ACHN (cell line): ENCODE measurements around the gene TAT.
"Not testable (repeated sequence)": the region's sequence is repeated elsewhere in the genome, so short reads cannot be mapped to it uniquely, and the experiment has no call there.

ENCODE experiments used
- DNase-seq: peaks from one replicate; pipeline ENCODE4 v3.0.0-alpha.2; 2015
- in situ Hi-C: cut with HindIII; loops from 2 replicates; pipeline ENCODE4 v1.10.0; 2017; ENCODE audit warnings: low sequenced_read_pairs, low pct_ligation_motif_present, low pct_unique_long_range_greater_than_20kb

TAT gene

DNA sequence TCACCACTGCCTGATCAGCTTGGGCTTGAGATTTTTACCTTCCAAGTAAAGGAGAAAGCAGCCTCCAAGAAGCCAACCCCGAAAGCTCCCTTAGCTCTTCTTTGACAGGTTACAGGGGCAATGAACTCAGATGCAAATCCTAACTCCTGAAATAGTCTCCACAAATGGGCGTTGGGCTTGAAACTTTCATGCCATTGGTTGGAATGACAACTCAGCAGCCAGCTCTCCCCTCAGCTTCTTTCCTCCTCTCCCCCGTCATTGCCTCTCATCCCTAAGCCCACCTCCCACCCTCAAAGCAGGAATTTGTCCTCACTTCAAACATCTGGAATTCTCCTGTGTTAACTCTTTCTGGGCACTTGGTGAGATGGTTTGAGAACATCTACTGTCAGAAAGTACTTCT lies at the start of gene TAT:
Gene TAT, minus strand, starts transcription at position 122 of the 400 bp plus-strand sequence. CDS start 677 bp downstream, outside the sequence.
- DNase-seq = no peak
- in situ Hi-C loops = no loop called here

- in situ Hi-C loops = no loop called here
- no peak for DNase-seq
Observed at GRCh38 chr16:71626018-71626857, 49.3 kb upstream of the TAT start, which contains the start of gene MARVELD3. Gene MARVELD3 (plus strand): TSS chr16:71626184. CDS start chr16:71626230, 46 bp downstream.

- DNase-seq = no peak
- in situ Hi-C loops = no loop called here
Observed at GRCh38 chr16:71625113-71625850, 48.4 kb upstream of the TAT start.

- DNase-seq = no peak
- in situ Hi-C loops = no loop called here
Observed at GRCh38 chr16:71623597-71623996, 46.7 kb upstream of the TAT start.

DNA sequence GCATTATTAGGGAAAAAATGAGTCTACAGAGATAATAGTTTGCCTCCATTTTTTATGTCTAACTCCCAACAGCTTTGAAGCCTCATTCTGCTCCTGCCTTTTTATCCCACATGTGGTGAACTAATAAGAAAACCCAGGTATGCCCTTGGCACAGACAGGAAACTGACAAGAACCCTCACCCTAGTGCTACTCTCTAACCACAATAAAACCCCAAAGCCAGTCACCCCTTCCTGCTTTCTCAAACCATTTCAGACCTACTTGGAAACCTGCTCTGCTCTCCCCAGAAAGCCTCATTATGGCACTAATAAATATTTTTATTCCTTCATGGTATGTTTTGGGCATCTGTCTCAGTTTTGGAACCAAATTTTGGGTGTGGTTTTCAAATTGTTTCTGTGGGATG lies 45.2 kb upstream of the TAT start:
- DNase-seq = no peak
- in situ Hi-C loops = no loop called here

- in situ Hi-C loops = no loop called here
- DNase-seq = no peak
Observed at GRCh38 chr16:71618429-71618828, 41.5 kb upstream of the TAT start.

GRCh38 chr16:71614956-71615355 lies 38.1 kb upstream of the TAT start:
- in situ Hi-C loops, DNase-seq: not testable (repeated sequence)

- in situ Hi-C loops = no loop called here
- DNase-seq = peak; percentile 71
Observed at GRCh38 chr16:71610936-71611871, 34.3 kb upstream of the TAT start.

DNA sequence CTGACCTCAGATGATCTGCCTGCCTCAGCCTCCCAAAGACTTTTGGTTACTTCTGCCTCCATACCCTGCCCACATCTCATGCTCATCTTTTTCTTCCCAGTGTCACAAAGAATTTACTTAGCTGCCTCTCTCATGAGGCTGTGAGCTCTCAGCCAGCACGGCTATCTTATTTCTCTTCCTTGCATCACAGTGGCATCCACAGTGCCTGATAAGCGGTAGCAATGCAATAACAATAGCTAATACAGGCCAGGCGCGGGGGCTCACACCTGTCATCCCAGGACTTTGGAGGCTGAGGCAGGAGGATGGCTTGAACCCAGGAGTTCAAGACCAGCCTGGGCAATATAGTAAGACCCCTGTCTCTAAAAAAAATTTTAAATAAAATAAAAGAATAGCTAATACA lies 33.6 kb upstream of the TAT start:
- no peak for DNase-seq
- in situ Hi-C loops = no loop called here

DNA sequence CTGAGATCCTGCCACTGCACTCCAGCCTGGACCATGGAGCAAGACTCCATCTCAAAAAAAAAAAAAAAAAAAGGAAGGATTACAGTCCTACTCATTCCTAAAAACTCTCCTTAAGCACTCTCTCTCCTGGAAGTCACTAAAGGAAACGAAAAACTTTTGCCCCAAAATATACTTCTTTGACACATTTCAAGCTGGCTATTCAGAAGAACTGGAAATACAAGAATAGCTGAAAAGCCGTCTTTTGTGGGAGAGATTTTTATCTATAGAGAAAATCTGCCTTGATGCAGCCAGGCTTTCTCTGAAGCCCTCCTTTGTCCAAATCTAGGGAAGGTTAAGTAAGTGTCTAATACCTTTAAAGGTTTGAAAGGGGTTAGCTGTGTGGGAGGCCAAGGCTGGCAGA lies 32.2 kb upstream of the TAT start:
- in situ Hi-C loops = no loop called here
- no peak for DNase-seq

- in situ Hi-C loops = no loop called here
- DNase-seq = no peak
Observed at GRCh38 chr16:71600822-71601221, 23.9 kb upstream of the TAT start.

DNA sequence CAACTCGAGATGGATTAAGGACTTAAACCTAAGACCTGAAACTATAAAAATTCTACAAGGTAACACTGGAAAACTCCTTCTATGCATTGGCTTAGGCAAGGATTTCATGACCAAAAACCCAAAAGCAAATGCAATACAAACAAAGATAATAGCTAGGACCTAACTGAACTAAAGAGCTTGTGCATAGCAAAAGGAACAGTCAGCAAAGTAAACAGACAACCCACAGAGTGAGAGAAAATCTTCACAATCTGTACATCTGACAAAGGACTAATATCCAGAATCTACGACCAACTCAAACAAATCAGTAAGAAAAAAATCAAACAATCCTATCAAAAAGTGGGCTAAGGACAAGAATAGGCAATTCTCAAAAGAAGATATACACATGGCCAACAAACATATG lies 21.5 kb upstream of the TAT start:
- DNase-seq, in situ Hi-C loops: not testable (repeated sequence)

- in situ Hi-C loops = not testable (repeated sequence)
Observed at GRCh38 chr16:71595340-71595826, 18.5 kb upstream of the TAT start.

GRCh38 chr16:71594000-71594646 lies 17.2 kb upstream of the TAT start:
- in situ Hi-C loops = no loop called here
- DNase-seq = no peak

More at GRCh38 chr16:71595340-71595826, 18.5 kb upstream of the TAT start:
- DNase-seq = not testable (repeated sequence)

GRCh38 chr16:71593048-71593999 lies 16.4 kb upstream of the TAT start:
- in situ Hi-C loops = no loop called here
- DNase-seq = no peak

DNA sequence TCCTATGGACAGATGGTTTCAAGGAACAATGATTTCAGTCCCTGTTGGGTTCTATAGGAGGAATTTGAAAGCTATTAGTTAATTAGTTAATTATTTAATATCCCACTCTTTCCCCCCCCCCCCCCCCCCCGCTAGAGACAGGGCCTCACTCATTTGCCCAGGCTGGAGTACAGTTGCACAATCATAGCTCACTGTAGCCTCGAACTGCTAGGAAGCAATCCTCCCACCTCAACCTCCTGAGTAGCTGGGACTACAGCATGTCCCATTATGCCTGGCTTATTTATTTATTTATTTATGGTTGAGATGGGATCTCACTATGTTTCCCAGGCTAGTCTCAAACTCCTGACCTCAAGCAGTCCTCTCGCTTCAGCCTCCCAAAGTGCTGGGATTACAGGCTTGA lies 15.0 kb upstream of the TAT start:
- in situ Hi-C loops = no loop called here
- DNase-seq = no peak

DNA sequence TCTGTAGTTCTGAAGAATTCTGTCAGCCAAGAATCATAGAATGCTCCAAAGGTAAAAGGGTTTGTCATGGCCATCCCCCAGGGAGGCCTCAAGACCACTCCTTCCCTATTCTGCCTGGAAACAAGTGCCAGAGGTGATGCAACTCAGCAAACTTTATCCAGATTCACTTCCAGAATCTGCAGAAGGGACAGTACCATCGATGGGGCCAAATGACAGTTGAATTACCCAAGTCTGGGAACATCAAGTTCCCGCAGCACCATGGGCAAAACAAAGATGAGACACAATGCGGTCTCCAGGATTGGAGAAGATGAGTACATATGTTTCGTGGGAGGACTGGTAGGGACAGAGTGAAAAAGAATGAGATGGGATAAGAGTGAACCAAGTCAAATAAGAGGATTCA lies 13.7 kb upstream of the TAT start:
- in situ Hi-C loops = no loop called here
- no peak for DNase-seq
